HepG2 (cell line): Measurements from ENCODE around the gene NAALAD2. TPM values are rescaled to one million over a fixed set of nuclear protein-coding genes. Genes with fewer than 3 reads are reported as not detected.
"Not testable (repeated sequence)": the region's sequence is repeated elsewhere in the genome, so short reads cannot be mapped to it uniquely, and the experiment has no call there.

ENCODE experiments used
- ATAC-seq: fragments of 200-7000 bp; cut with Tn5 transposase; 3 replicates; pipeline ENCODE4 v1.9.1; 2020; ENCODE audit warnings: mild to moderate bottlenecking, moderate library complexity
- BruUV-seq: library from RNA; stranded (reverse); fragments of 400-500 nt; replicated peaks from 2 replicates; lab custom pipeline; 2021; lab: Mats Ljungman, UMichigan
- CTCF ChIA-PET: fragments of 300-600 bp; formaldehyde crosslinking; extraction: SDS; loops from one replicate; lab custom pipeline; 2021; ENCODE audit warnings: low total read pairs, inconsistent platforms, low intra/inter-chr PET ratio; lab: Yijun Ruan, JAX
- POLR2A ChIA-PET: fragments of 350-600 bp; sonication (Branson Sonifier 250); formaldehyde crosslinking; loops from one replicate; lab custom pipeline; 2020; ENCODE audit warnings: antibody characterized with exemption, inconsistent platforms; lab: Yijun Ruan, JAX
- DNase-seq: peaks from one replicate; pipeline ENCODE4 v3.0.0-alpha.2; 2015; ENCODE audit warnings: low spot score
- FAIRE-seq: peaks from 3 replicates; lab custom pipeline; 2011; peaks lifted over from hg19 to GRCh38; lab: Jason Lieb, UNC
- H2AFZ ChIP-seq: one replicate; pipeline ENCODE4 v1.6.1; 2011; ENCODE audit warnings: low read length, inconsistent platforms
- H3K27ac ChIP-seq: fragments of 300-600 bp; 3 replicates; pipeline ENCODE4 v1.8.0; 2011; ENCODE audit warnings: mixed run types, mild to moderate bottlenecking, mixed read lengths, low read length, inconsistent platforms; ENCODE audit not compliant: insufficient read depth; ENCODE audit errors: extremely low read length
- H3K27me3 ChIP-seq, 2 experiments: fragments of 200-600 bp in 1 of 2; 2 replicates in 1 of 2; 3 replicates in 1 of 2; pipeline versions ENCODE4 v1.6.0 to v1.8.0; 2011; ENCODE audit warnings: low read length in 2 of 2, mild to moderate bottlenecking in 2 of 2, moderate library complexity in 2 of 2, inconsistent platforms in 1 of 2; ENCODE audit not compliant: insufficient read depth in 2 of 2, control insufficient read depth in 1 of 2
- H3K36me3 ChIP-seq, 2 experiments: fragments of 200-600 bp in 1 of 2; replicated peaks in 1 of 2; 2 replicates in 1 of 2; 3 replicates in 1 of 2; pipeline versions ENCODE4 v1.5.1 to v1.8.0; 2011; ENCODE audit warnings: low read length in 2 of 2, inconsistent platforms in 1 of 2; ENCODE audit not compliant: insufficient read depth in 2 of 2, control insufficient read depth in 1 of 2
- H3K4me1 ChIP-seq: 2 replicates; pipeline ENCODE4 v1.5.1; 2012; ENCODE audit warnings: low read length, inconsistent platforms; ENCODE audit not compliant: insufficient read depth
- H3K4me2 ChIP-seq: 2 replicates; pipeline ENCODE4 v1.6.0; 2011; ENCODE audit warnings: low read depth, low read length, inconsistent platforms
- H3K4me3 ChIP-seq, 3 experiments: fragments of 200-600 bp in 1 of 3; sonication (generic), shearing (Covaris generic) in 1 of 3; replicated peaks in 1 of 3; 2 replicates each; pipeline ENCODE4 v1.5.1; 2011 to 2016; ENCODE audit warnings: low read length in 3 of 3, inconsistent platforms in 2 of 3, low read depth in 2 of 3, mild to moderate bottlenecking in 2 of 3, control low read depth in 1 of 3, mixed read lengths in 1 of 3; ENCODE audit not compliant: insufficient read depth in 1 of 3
- H3K79me2 ChIP-seq: one replicate; pipeline ENCODE4 v1.6.1; 2011; ENCODE audit warnings: low read length, inconsistent platforms; ENCODE audit not compliant: insufficient read depth
- H3K9ac ChIP-seq: 2 replicates; pipeline ENCODE4 v1.6.0; 2011; ENCODE audit warnings: mild to moderate bottlenecking, low read depth, low read length, inconsistent platforms; ENCODE audit not compliant: insufficient read depth
- H3K9me3 ChIP-seq: 2 replicates; pipeline ENCODE4 v1.5.1; 2012; ENCODE audit warnings: mild to moderate bottlenecking, low read length
- H4K20me1 ChIP-seq: 2 replicates; pipeline ENCODE4 v1.6.0; 2011; ENCODE audit warnings: inconsistent platforms, mild to moderate bottlenecking, low read length, moderate library complexity; ENCODE audit not compliant: insufficient read depth
- CEBPB ChIP-seq: IDR thresholded peaks from 2 replicates; pipeline ENCODE4 v1.6.1; 2011; ENCODE audit warnings: low read depth, low read length, improper control_type of control experiment, borderline replicate concordance
- CHD2 ChIP-seq: IDR thresholded peaks from 2 replicates; pipeline ENCODE4 v1.6.1; 2011; ENCODE audit warnings: low read depth, low read length, improper control_type of control experiment
- WGBS: methylation state at CpG from one replicate; pipeline ENCODE4 v1.1.6; 2017; ENCODE audit warnings: low lambda C conversion rate; 5-methylcytosine and 5-hydroxymethylcytosine counted together
- in situ Hi-C: cut with HindIII; loops from 2 replicates; pipeline ENCODE4 v1.10.0; 2017; ENCODE audit warnings: low pct_unique_long_range_greater_than_20kb; ENCODE audit not compliant: extremely low pct_ligation_motif_present
- intact Hi-C: fragments of 100-400 bp; cut with micrococcal nuclease; formaldehyde crosslinking; loops from one replicate; pipeline ENCODE4 v1.10.0; 2022; ENCODE audit not compliant: unreplicated experiment
- polyA plus RNA-seq, 8 experiments: library from polyadenylated mRNA; depleted of rRNA in 3 of 8; stranded (reverse) in 7 of 8; unstranded in 1 of 8; fragments of >200 nt; fragmentation: Illumina TruSeq in 4 of 8; extraction: Trizol in 4 of 8; gene quantifications; 2 replicates each; pipeline versions ENCODE4 v1.2.1 to v1.2.3, GENCODE V29; 2011 to 2016; ENCODE audit warnings: low read depth in 4 of 8, missing spikeins in 1 of 8, mixed read lengths in 1 of 8; ENCODE audit not compliant: insufficient read depth in 1 of 8
- total RNA-seq, 5 experiments: library from RNA; depleted of rRNA; stranded (reverse); fragments of >200 nt; fragmentation: Illumina TruSeq; extraction: Trizol; gene quantifications; 2 replicates each; pipeline ENCODE4 v1.2.3, GENCODE V29; 2016; ENCODE audit warnings: low read depth in 1 of 5

Gene NAALAD2
- total and polyA plus RNA-seq, 2 of the 13 experiments (the other 11 are each of a cell fraction or from before 2014, with no cell fraction given), result 8.0 to 8.9 TPM

- WGBS, result 93% methylated on average over 22 of the region's 49 CpGs
- intact Hi-C loops, DNase-seq, H4K20me1 ChIP-seq, H3K9ac ChIP-seq, H3K27me3 ChIP-seq, H3K4me2 ChIP-seq, POLR2A ChIA-PET, H3K36me3 ChIP-seq, H3K4me3 ChIP-seq, H3K27ac ChIP-seq, BruUV-seq, in situ Hi-C loops, H3K9me3 ChIP-seq, FAIRE-seq, ATAC-seq, H2AFZ ChIP-seq, H3K79me2 ChIP-seq: not testable (repeated sequence)
- peaks cover 12% of the 10 kb centered on the region for H3K4me1 ChIP-seq
- CTCF ChIA-PET, result interaction anchor here (0.6 kb wide), 1 partner anchor 125 kb away, joined by 3 read pairs; no protein-coding TSS in a partner anchor
Observed at GRCh38 chr11:90166982-90167573, 32.6 kb downstream of the NAALAD2 start.

DNA sequence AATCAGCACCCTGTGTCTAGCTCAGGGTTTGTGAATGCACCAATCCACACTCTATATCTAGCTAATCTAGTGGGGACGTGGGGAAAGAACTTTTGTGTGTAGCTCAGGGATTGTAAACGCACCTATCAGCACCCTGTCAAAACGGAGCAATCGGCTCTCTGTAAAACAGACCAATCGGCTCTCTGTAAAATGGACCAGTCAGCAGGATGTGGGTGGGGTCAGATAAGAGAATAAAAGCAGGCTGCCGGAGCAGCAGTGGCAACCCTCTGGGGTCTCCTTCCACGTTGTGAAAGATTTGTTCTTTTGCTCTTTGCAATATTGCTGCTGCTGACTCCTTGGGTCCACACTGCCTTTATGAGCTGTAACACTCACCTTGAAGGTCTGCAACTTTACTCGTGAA lies 33.2 kb downstream of the NAALAD2 start:
- POLR2A ChIA-PET, H3K9ac ChIP-seq, intact Hi-C loops, H3K36me3 ChIP-seq, BruUV-seq, H3K9me3 ChIP-seq, DNase-seq, FAIRE-seq, H3K27ac ChIP-seq, H3K79me2 ChIP-seq, CTCF ChIA-PET, H4K20me1 ChIP-seq, H2AFZ ChIP-seq, in situ Hi-C loops, H3K27me3 ChIP-seq, H3K4me2 ChIP-seq, H3K4me3 ChIP-seq, ATAC-seq: not testable (repeated sequence)
- peaks cover 13% of the 10 kb centered on the region for H3K4me1 ChIP-seq
- 65% methylated on average over 8 of the region's 8 CpGs for WGBS

DNA sequence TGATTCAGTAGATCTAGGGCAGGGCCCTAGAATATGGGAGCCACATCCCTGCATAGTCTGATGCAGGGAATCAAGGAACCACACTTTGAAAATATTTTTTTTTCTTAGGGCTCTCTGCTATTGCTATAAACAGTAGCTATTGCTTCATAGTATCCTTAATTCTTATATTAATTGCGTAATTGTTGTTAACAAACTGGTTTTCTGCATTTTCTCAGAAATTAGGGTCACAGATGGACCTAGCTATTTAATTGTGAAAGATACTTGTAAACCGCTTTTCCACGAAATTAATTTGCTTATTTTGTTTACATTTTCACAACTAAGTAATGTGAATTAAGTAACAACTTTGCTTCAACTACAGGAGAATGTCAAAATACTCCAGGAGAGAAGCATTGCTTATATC lies 34.1 kb downstream of the NAALAD2 start:
- H3K79me2 ChIP-seq, result no peaks in the 10 kb centered on the region
- POLR2A ChIA-PET, result no interaction called here
- H2AFZ ChIP-seq, result no peak overlapping the region
- peak; percentile 56; the same call in 1 of the 2 replicates for TF ChIP-seq CEBPB
- no peak for TF ChIP-seq CHD2
- H3K4me1 ChIP-seq, result peaks cover 13% of the 10 kb centered on the region
- H4K20me1 ChIP-seq, result no peaks in the 10 kb centered on the region
- in situ Hi-C loops, result no loop called here
- FAIRE-seq (no peak), ATAC-seq (no peak), DNase-seq (no peak)
- CTCF ChIA-PET, result no interaction called here
- H3K27ac ChIP-seq, result no peak overlapping the region
- BruUV-seq, result no TSS peak
- H3K4me2 ChIP-seq, result no peak overlapping the region
- no peaks in the 10 kb centered on the region for H3K36me3 ChIP-seq
- no peaks in the 10 kb centered on the region for H3K27me3 ChIP-seq
- no peak overlapping the region for H3K9ac ChIP-seq
- WGBS, result 58% methylated on average over 3 of the region's 3 CpGs
- H3K4me3 ChIP-seq, result no peak overlapping the region
- no peaks in the 10 kb centered on the region for H3K9me3 ChIP-seq
- intact Hi-C loops, result no loop called here
